Right renal cortex interstitium (tissue), 3 donors: ENCODE results near the gene PPARA. TPM values are rescaled to one million over a fixed set of nuclear protein-coding genes. Genes with fewer than 3 reads are reported as not detected.
"Not testable (repeated sequence)": the region's sequence is repeated elsewhere in the genome, so short reads cannot be mapped to it uniquely, and the experiment has no call there.

Experiments
- DNase-seq, 3 donors: peaks; one replicate each; pipeline ENCODE4 v3.0.0-alpha.2; 2013; ENCODE audit warnings: low read depth in 3 of 3, low spot score in 2 of 3
- polyA plus RNA-seq, 3 donors: library from polyadenylated mRNA; unstranded; fragments of 120-200 nt; gene quantifications; one replicate each; pipeline ENCODE4 v1.2.1, GENCODE V29; 2013; ENCODE audit not compliant: insufficient read length in 3 of 3

Gene PPARA
- polyA plus RNA-seq, 3 donors = 24.5 to 28.2 (median 26.9) TPM

- DNase-seq = not testable (repeated sequence)
These were observed 114.2 kb downstream of the PPARA start for GRCh38 chr22:46264520-46264919.

- not testable (repeated sequence) for DNase-seq
These were observed 115.3 kb downstream of the PPARA start for GRCh38 chr22:46265627-46266026.

- DNase-seq = peak; percentile 41 to 72 (median 66)
These were observed 117.3 kb downstream of the PPARA start, which contains the start of gene TTC38 for GRCh38 chr22:46267431-46268279. Gene TTC38 (plus strand): TSS chr22:46268008. CDS start chr22:46268040, 32 bp downstream.

GRCh38 chr22:46269564-46269963 is 119.2 kb downstream of the PPARA start:
- no peak for DNase-seq

- DNase-seq = no peak
These were observed 121.9 kb downstream of the PPARA start for GRCh38 chr22:46272196-46272595.

- no peak for DNase-seq
These were observed 122.6 kb downstream of the PPARA start for GRCh38 chr22:46272762-46273431.

GRCh38 chr22:46273432-46274148 is 123.3 kb downstream of the PPARA start:
- no peak for DNase-seq

- no peak for DNase-seq
These were observed 124.1 kb downstream of the PPARA start for GRCh38 chr22:46274381-46274780.

GRCh38 chr22:46275455-46276122 is 125.3 kb downstream of the PPARA start:
- no peak for DNase-seq

GRCh38 chr22:46276563-46276962 is 126.2 kb downstream of the PPARA start:
- no peak for DNase-seq

GRCh38 chr22:46278656-46279645 is 128.6 kb downstream of the PPARA start:
- DNase-seq = no peak

GRCh38 chr22:46280063-46280817 is 129.9 kb downstream of the PPARA start:
- DNase-seq = no peak

- no peak for DNase-seq
These were observed 130.8 kb downstream of the PPARA start for GRCh38 chr22:46280999-46281623.

GRCh38 chr22:46281866-46282678 is 131.7 kb downstream of the PPARA start:
- no peak for DNase-seq

GRCh38 chr22:46286006-46286405 is 135.7 kb downstream of the PPARA start:
- DNase-seq = no peak

GRCh38 chr22:46286941-46287872 is 136.9 kb downstream of the PPARA start:
- no peak for DNase-seq
